ENCODE measurements around the gene RFX2. TPM values are rescaled to one million over a fixed set of nuclear protein-coding genes. Genes with fewer than 3 reads are reported as not detected.

The RFX2 gene
- total RNA-seq, 1 donor from 2014 or later = 7.3 TPM

DNA sequence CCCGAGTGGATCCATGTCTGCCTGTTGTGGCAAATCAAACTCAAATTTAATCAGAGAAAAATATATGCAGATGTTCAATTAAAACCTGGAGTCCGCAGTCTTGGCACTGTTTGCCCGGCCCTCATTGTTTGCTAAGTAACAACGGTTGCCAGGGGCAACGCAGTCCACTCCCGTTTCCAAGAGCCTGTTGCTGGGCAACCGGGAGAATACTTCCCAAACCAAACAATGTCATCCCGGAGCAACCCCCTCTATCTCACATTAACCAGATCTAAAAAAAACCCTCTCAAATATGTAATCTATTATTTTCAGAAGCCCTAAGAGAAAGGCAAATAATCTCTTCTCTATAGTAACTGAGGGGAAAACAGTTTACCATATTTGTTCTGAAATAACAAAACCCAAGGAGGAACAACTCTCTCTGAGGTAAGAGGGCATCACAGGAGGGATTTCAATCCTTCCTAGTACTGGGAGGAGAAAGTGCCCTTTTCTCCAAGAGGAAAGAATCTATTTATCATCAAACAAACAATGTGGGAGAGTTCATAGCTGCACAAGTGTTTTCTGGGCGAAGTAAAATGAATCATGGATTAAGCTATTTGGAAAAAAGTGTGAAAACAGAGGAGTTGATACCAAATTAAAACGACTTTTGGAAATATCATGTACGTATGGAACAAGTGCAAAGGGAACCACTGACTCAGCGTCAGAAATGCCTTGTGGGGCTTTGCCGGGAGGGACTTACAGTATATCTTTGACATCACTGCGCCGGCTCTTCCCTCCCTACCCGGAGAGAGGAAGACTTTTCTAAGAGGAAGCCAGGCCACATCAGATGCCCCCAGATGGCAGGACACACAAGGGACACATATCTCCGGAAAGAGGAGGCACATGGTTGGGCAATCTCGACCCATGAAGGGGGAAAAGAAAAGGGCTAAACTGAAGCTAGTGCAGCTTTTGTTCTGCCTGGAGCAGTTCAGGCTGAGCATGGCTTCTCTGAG, 43.3 kb downstream of the RFX2 start:
- Mint-ChIP-seq H3K9me3 (peaks cover 10% of the 10 kb centered on the region), H3K27me3 (ENCODE audit: low read depth) (peaks cover 29% of the 10 kb centered on the region), H3K27ac (peak overlapping the region; percentile 94), H3K36me3 (no peaks in the 10 kb centered on the region), H3K4me3 (no peak overlapping the region), H3K4me1 (peaks cover 22% of the 10 kb centered on the region)
- peak; percentile 70 to 77 for DNase-seq (ENCODE audit: low spot score in 2 of 2, unreplicated experiment in 2 of 2)
- TF ChIP-seq, protein P1, sequence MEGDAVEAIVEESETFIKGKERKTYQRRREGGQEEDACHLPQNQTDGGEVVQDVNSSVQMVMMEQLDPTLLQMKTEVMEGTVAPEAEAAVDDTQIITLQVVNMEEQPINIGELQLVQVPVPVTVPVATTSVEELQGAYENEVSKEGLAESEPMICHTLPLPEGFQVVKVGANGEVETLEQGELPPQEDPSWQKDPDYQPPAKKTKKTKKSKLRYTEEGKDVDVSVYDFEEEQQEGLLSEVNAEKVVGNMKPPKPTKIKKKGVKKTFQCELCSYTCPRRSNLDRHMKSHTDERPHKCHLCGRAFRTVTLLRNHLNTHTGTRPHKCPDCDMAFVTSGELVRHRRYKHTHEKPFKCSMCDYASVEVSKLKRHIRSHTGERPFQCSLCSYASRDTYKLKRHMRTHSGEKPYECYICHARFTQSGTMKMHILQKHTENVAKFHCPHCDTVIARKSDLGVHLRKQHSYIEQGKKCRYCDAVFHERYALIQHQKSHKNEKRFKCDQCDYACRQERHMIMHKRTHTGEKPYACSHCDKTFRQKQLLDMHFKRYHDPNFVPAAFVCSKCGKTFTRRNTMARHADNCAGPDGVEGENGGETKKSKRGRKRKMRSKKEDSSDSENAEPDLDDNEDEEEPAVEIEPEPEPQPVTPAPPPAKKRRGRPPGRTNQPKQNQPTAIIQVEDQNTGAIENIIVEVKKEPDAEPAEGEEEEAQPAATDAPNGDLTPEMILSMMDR (IDR thresholded peaks at IDR 0.05; ENCODE audit: unreplicated experiment) = no peak

DNA sequence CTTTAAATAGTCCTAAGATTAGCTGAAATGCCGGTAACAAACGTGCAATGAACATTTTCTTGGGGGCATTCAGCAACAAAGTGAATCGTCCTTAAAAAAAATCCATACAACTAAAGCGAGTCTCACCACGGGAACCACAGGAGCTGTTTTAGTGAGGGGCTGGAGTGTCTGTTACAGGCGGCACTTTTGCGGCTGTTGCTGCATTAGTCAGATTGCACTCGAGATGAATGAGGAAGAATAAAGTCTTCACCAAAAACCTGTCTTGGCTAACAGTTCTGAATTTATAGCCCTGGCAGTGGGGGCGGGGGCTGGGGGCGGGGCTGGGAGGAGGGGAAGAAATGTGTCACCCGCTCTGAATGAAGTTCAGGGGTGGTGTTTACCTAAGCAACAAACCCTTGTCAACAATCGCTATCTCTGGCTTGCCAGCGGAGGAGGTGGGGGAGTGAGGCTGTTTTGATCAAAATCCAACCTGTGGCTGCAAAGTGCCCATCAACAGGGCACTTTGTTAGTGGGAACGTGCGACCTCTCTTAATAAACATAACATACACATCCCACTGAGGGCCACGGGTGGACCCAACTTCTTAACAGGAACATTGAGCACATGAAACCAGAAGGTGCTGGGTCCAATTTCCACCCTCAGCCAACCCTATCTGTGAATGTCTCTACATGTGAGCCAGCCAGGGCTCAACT, 44.5 kb downstream of the RFX2 start:
- TF ChIP-seq, protein P1 (IDR thresholded peaks at IDR 0.05; ENCODE audit: unreplicated experiment) = no peak
- no peak overlapping the region for H3K4me3 Mint-ChIP-seq

DNA sequence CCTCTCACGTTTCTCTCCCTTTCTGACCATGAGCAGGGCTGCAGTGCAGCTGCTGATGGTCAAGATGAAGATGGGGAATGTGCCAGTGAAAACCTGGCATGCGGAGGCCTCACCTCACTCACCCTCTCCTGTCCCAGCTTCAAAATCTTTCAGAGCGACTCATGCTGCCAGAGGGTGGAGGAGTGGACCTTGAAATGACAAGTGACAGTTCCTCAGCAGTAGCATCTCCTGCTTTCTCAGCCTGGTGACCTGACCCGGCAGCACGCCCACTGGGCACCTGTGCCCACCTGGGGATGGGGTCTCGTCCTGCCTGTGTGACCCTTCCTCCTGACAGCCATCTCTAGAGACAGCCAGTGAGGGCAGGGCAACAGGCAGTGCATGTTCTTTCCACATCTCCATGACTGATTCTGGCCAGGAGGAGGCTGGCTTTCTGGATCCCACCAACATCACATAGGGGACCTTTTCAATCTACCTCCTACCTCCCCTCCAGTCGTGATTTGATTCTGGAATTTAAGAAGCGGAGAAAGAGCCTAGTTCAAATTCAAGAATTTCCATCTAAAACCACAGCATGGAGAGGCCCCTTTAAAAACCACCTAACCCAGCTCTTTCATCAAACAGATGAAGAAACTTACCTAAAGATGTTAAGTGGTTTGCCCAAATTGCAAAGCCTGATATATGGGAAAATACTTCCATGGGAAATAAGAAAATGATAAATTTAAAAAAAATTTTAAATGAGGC, 45.8 kb downstream of the RFX2 start:
- peaks cover 31% of the 10 kb centered on the region for H3K4me1 Mint-ChIP-seq
- H3K36me3 Mint-ChIP-seq = no peaks in the 10 kb centered on the region
- no peak overlapping the region for H3K27ac Mint-ChIP-seq

More for the DNA sequence above, 44.5 kb downstream of the RFX2 start:
- H3K27ac Mint-ChIP-seq = peak overlapping the region; percentile 94
- H3K9me3 Mint-ChIP-seq = peaks cover 10% of the 10 kb centered on the region
- DNase-seq (ENCODE audit: low spot score in 2 of 2, unreplicated experiment in 2 of 2) = no peak
- H3K36me3 Mint-ChIP-seq = no peaks in the 10 kb centered on the region
- H3K4me1 Mint-ChIP-seq = peaks cover 27% of the 10 kb centered on the region
- peaks cover 29% of the 10 kb centered on the region for H3K27me3 Mint-ChIP-seq (ENCODE audit: low read depth)

DNA sequence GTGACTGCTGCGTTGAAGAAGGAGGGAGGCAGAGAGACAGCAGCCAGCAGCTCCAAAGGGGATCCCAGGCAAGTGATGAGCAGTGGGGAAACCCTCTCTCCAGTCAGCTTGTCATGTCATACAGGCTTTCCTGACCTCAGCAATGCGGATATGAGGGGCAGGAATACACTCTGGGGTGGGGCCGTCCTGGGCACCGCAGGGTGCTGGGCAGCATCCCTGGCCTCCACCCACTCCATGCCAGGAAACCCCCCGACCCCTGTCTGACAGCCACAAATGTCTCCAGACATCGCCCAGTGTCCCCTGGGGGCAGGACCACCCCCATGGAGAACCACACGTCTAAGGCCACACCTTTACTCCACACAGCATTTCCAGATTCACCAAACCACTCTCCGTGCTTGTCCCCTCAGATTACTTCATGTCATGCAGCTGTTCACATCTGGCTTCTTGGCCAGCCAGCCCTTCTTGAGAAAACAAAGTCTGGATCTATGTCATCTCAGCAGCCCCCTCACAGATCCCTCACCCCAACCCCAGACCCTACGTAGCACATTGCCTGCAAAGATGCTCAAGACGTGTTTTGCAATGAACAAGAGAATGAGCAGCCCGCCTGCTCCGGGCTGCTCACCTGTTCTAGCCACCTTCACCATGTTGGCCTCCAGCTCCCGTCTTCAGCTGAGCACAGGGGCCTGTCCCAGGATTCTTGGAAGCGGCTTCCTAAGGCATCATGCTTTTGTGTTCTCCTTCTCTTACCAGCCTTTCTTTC, 46.5 kb downstream of the RFX2 start:
- H3K27ac Mint-ChIP-seq = no peak overlapping the region

More for the DNA sequence above, 45.8 kb downstream of the RFX2 start:
- no peak for DNase-seq (ENCODE audit: low spot score in 2 of 2, unreplicated experiment in 2 of 2)
- no peak overlapping the region for H3K4me3 Mint-ChIP-seq
- TF ChIP-seq, protein P1 (IDR thresholded peaks at IDR 0.05; ENCODE audit: unreplicated experiment) = no peak
- peaks cover 29% of the 10 kb centered on the region for H3K27me3 Mint-ChIP-seq (ENCODE audit: low read depth)
- peaks cover 7% of the 10 kb centered on the region for H3K9me3 Mint-ChIP-seq

More for the DNA sequence above, 46.5 kb downstream of the RFX2 start:
- H3K4me1 Mint-ChIP-seq = peaks cover 31% of the 10 kb centered on the region
- no peak overlapping the region for H3K4me3 Mint-ChIP-seq
- H3K27me3 Mint-ChIP-seq (ENCODE audit: low read depth) = peaks cover 29% of the 10 kb centered on the region
- H3K36me3 Mint-ChIP-seq = no peaks in the 10 kb centered on the region
- DNase-seq (ENCODE audit: low spot score in 2 of 2, unreplicated experiment in 2 of 2) = no peak
- no peaks in the 10 kb centered on the region for H3K9me3 Mint-ChIP-seq
- TF ChIP-seq, protein P1 (IDR thresholded peaks at IDR 0.05; ENCODE audit: unreplicated experiment) = no peak

Data from mesothelial cell of epicardium (in vitro differentiated cells).